Astrocyte (in vitro differentiated cells and primary cell): ENCODE results near the gene HOMEZ. TPM values are rescaled to one million over a fixed set of nuclear protein-coding genes. Genes with fewer than 3 reads are reported as not detected.
"Not testable (repeated sequence)": the region's sequence is repeated elsewhere in the genome, so short reads cannot be mapped to it uniquely, and the experiment has no call there.

ENCODE experiments used
- DNase-seq: peaks from one replicate; pipeline ENCODE4 v3.0.0-alpha.2; 2010; ENCODE audit warnings: low read depth
- FAIRE-seq: peaks from 2 replicates; lab custom pipeline; 2011; peaks lifted over from hg19 to GRCh38; lab: Jason Lieb, UNC
- H2AFZ ChIP-seq: 2 replicates; pipeline ENCODE4 v1.6.0; 2012; ENCODE audit warnings: low read depth, low read length, inconsistent platforms
- H3K27ac ChIP-seq: 2 replicates; pipeline ENCODE4 v1.5.1; 2011; ENCODE audit warnings: low read depth, low read length, inconsistent platforms
- H3K27me3 ChIP-seq: 2 replicates; pipeline ENCODE4 v1.6.0; 2011; ENCODE audit warnings: low read length, inconsistent platforms; ENCODE audit not compliant: insufficient read depth
- H3K36me3 ChIP-seq: 2 replicates; pipeline ENCODE4 v1.5.1; 2011; ENCODE audit warnings: low read length, inconsistent platforms; ENCODE audit not compliant: insufficient read depth
- H3K4me1 ChIP-seq: 2 replicates; pipeline ENCODE4 v1.5.1; 2011; ENCODE audit warnings: low read length, inconsistent platforms; ENCODE audit not compliant: insufficient read depth
- H3K4me2 ChIP-seq: 2 replicates; pipeline ENCODE4 v1.6.0; 2012; ENCODE audit warnings: low read length, inconsistent platforms
- H3K4me3 ChIP-seq: 2 replicates; pipeline ENCODE4 v1.5.1; 2011; ENCODE audit warnings: low read depth, mild to moderate bottlenecking, low read length, inconsistent platforms; ENCODE audit not compliant: insufficient read depth
- H3K79me2 ChIP-seq: 2 replicates; pipeline ENCODE4 v1.6.0; 2012; ENCODE audit warnings: mild to moderate bottlenecking, low read length, inconsistent platforms; ENCODE audit not compliant: insufficient read depth
- H3K9ac ChIP-seq: 2 replicates; pipeline ENCODE4 v1.6.0; 2012; ENCODE audit warnings: mild to moderate bottlenecking, low read length, inconsistent platforms
- H3K9me3 ChIP-seq: 2 replicates; pipeline ENCODE4 v1.5.1; 2012; ENCODE audit warnings: low read depth, mild to moderate bottlenecking, low read length, inconsistent platforms; ENCODE audit not compliant: insufficient read depth
- H4K20me1 ChIP-seq: 2 replicates; pipeline ENCODE4 v1.6.0; 2012; ENCODE audit warnings: low read length, inconsistent platforms; ENCODE audit not compliant: insufficient read depth
- H3K27ac Mint-ChIP-seq: one replicate; pipeline ENCODE4 v1.8.0; 2021; ENCODE audit warnings: mild to moderate bottlenecking, mixed read lengths; ENCODE audit not compliant: unreplicated experiment
- H3K27me3 Mint-ChIP-seq: one replicate; pipeline ENCODE4 v1.8.0; 2021; ENCODE audit warnings: low read depth, mixed read lengths; ENCODE audit not compliant: unreplicated experiment
- H3K36me3 Mint-ChIP-seq: one replicate; pipeline ENCODE4 v1.8.0; 2021; ENCODE audit warnings: low read depth, mixed read lengths; ENCODE audit not compliant: unreplicated experiment
- H3K4me1 Mint-ChIP-seq: one replicate; pipeline ENCODE4 v1.8.0; 2021; ENCODE audit warnings: low read depth, mixed read lengths; ENCODE audit not compliant: unreplicated experiment
- H3K4me3 Mint-ChIP-seq: one replicate; pipeline ENCODE4 v1.8.0; 2021; ENCODE audit warnings: mild to moderate bottlenecking, moderate library complexity, mixed read lengths; ENCODE audit not compliant: unreplicated experiment
- H3K9me3 Mint-ChIP-seq: one replicate; pipeline ENCODE4 v1.8.0; 2021; ENCODE audit warnings: mild to moderate bottlenecking, mixed read lengths; ENCODE audit not compliant: unreplicated experiment
- CTCF ChIP-seq: IDR thresholded peaks from 2 replicates; pipeline ENCODE4 v1.5.1; 2011; ENCODE audit warnings: low read depth, mild to moderate bottlenecking, inconsistent platforms, low read length, moderate library complexity; ENCODE audit not compliant: insufficient read depth
- EZH2 ChIP-seq: IDR thresholded peaks from 2 replicates; pipeline ENCODE4 v1.6.1; 2012; ENCODE audit warnings: mild to moderate bottlenecking, low read length, inconsistent platforms; ENCODE audit not compliant: insufficient read depth
- total RNA-seq: library from RNA; stranded (reverse); gene quantifications from 2 replicates; pipeline ENCODE4 v1.2.1, GENCODE V29; 2021

Gene HOMEZ
- total RNA-seq, 1 donor from 2014 or later, result 16.6 TPM

- Mint-ChIP-seq H3K4me3 (no peak overlapping the region), H3K4me1 (peaks cover 8% of the 10 kb centered on the region), H3K36me3 (peaks cover 6% of the 10 kb centered on the region), H3K9me3 (no peaks in the 10 kb centered on the region), H3K27me3 (peaks cover 7% of the 10 kb centered on the region), H3K27ac (no peak overlapping the region)
- no peak overlapping the region for H3K9ac ChIP-seq
- H3K9me3 ChIP-seq, result no peaks in the 10 kb centered on the region
- peaks cover 2% of the 10 kb centered on the region for H3K4me1 ChIP-seq
- no peak overlapping the region for H3K4me3 ChIP-seq
- DNase-seq, result peak; percentile 47
- no peaks in the 10 kb centered on the region for H3K27me3 ChIP-seq
- no peak overlapping the region for H3K4me2 ChIP-seq
- peaks cover 27% of the 10 kb centered on the region for H4K20me1 ChIP-seq
- H3K79me2 ChIP-seq, result peaks cover 18% of the 10 kb centered on the region
- FAIRE-seq, result no peak
- no peak overlapping the region for H2AFZ ChIP-seq
- TF ChIP-seq CTCF, result peak; percentile 93
- no peak for TF ChIP-seq EZH2
- H3K27ac ChIP-seq, result no peak overlapping the region
- H3K36me3 ChIP-seq, result peaks cover 19% of the 10 kb centered on the region
These were observed 42.2 kb upstream of the HOMEZ start for GRCh38 chr14:23327947-23328744.

GRCh38 chr14:23326491-23327332, 40.8 kb upstream of the HOMEZ start:
- Mint-ChIP-seq H3K9me3 (no peaks in the 10 kb centered on the region), H3K36me3 (peaks cover 6% of the 10 kb centered on the region), H3K27me3 (peaks cover 7% of the 10 kb centered on the region), H3K27ac (no peak overlapping the region), H3K4me1 (peaks cover 11% of the 10 kb centered on the region), H3K4me3 (peak overlapping the region; percentile 47)
- Histone ChIP-seq H3K79me2 (peaks cover 33% of the 10 kb centered on the region), H3K4me2 (no peak overlapping the region), H4K20me1 (peaks cover 40% of the 10 kb centered on the region), H3K9ac (no peak overlapping the region), H3K4me1 (peaks cover 7% of the 10 kb centered on the region), H3K9me3 (no peaks in the 10 kb centered on the region), H3K4me3 (no peak overlapping the region), H3K27me3 (no peaks in the 10 kb centered on the region), H3K27ac (no peak overlapping the region), H3K36me3 (peaks cover 20% of the 10 kb centered on the region), H2AFZ (no peak overlapping the region)
- TF ChIP-seq CTCF (no peak), EZH2 (no peak)
- no peak for FAIRE-seq
- no peak for DNase-seq

GRCh38 chr14:23325746-23326145, 39.8 kb upstream of the HOMEZ start:
- not testable (repeated sequence) for H3K4me2 ChIP-seq, H3K27ac Mint-ChIP-seq, H3K9ac ChIP-seq, H3K27ac ChIP-seq, H3K4me1 ChIP-seq, H3K27me3 ChIP-seq, FAIRE-seq, H3K9me3 ChIP-seq, H3K4me3 ChIP-seq, H3K27me3 Mint-ChIP-seq, H3K9me3 Mint-ChIP-seq, H2AFZ ChIP-seq, DNase-seq, H3K36me3 Mint-ChIP-seq
- Histone ChIP-seq H4K20me1 (peaks cover 40% of the 10 kb centered on the region), H3K36me3 (peaks cover 20% of the 10 kb centered on the region), H3K79me2 (peaks cover 33% of the 10 kb centered on the region)
- Mint-ChIP-seq H3K4me3 (peak overlapping the region; percentile 64), H3K4me1 (peaks cover 11% of the 10 kb centered on the region)
